GM18507 (cell line): Measurements from ENCODE around the gene SPDYE1.
A peak's percentile ranks its signal among the peaks of the same experiment; 100 is the strongest.
"Not testable (repeated sequence)": the region's sequence is repeated elsewhere in the genome, so short reads cannot be mapped to it uniquely, and the experiment has no call there.

Source experiments
- DNase-seq: peaks from one replicate; pipeline ENCODE4 v3.0.0; 2011; ENCODE audit warnings: low read depth; ENCODE audit not compliant: insufficient read length; ENCODE audit errors: extremely low spot score
- FAIRE-seq: peaks from 2 replicates; lab custom pipeline; 2011; peaks lifted over from hg19 to GRCh38; lab: Jason Lieb, UNC

The SPDYE1 gene

GRCh38 chr7:43997532-43997931, at the start of gene SPDYE1:
Gene SPDYE1 (plus strand): TSS chr7:43997897. CDS start chr7:43999950, 2,053 bp downstream.
- DNase-seq, FAIRE-seq: not testable (repeated sequence)

- DNase-seq, result no peak
- no peak for FAIRE-seq
Measured at GRCh38 chr7:43952028-43952427, 45.7 kb upstream of the SPDYE1 start.

- FAIRE-seq, result no peak
Measured at GRCh38 chr7:43953071-43953470, 44.6 kb upstream of the SPDYE1 start.

DNA sequence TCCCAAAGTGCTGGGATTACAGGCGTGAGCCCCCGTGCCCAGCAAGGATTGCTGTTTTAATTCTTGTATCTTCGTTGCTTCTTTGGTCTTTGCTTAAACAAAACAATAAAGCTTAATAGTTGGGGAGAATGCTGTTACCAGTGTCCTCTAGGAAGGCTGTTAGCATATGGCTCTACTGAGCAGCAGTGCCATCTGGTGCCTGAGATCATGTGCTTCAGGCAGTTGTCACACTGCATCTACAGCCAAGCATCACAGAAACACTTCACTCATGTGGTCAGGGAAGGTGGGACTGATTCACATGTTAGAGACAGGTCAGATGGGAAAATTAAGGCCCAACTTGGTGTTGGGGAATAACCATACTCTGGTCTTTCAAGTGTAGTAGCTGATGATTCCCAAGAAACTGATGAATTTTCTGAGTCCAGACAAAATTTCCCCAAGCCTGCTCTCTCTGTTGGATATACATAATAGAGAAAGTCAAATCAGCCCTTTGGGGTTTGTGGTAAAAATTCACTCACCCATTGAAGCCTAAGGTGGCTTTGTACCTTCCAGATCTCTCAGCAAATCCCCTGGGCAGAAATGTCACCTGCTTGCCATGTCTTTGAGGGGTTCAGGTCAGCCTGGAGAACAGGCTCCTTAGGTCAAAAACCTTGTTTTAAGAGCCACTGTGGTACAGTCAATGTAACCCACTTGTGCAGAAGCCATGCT, 43.0 kb upstream of the SPDYE1 start:
- FAIRE-seq (peak; percentile 77), DNase-seq (peak; percentile 23)

More at GRCh38 chr7:43953071-43953470, 44.6 kb upstream of the SPDYE1 start:
- DNase-seq, result no peak

DNA sequence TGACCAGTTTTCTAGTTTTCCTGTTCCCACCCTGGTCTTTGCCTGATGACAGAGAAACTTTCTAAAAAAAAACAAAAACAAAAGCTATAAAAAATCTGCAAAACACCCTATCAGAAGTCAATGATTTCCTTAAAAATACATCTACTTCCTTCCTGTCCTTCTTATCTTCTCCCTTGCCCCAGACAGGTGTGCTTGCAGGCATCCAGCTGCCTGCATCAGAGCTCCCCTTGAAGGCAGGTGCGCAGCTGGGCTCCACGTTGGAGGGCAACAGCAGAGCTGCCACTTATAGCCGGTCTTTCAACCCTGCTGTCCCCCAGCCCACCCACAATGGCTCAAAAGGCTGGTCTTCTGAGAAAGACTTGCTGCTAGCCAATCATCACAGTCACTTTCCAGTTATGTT, 41.7 kb upstream of the SPDYE1 start:
- FAIRE-seq, result no peak

GRCh38 chr7:43960933-43961332, 36.8 kb upstream of the SPDYE1 start:
- FAIRE-seq (no peak), DNase-seq (no peak)

More for the DNA sequence above, 41.7 kb upstream of the SPDYE1 start:
- no peak for DNase-seq

DNA sequence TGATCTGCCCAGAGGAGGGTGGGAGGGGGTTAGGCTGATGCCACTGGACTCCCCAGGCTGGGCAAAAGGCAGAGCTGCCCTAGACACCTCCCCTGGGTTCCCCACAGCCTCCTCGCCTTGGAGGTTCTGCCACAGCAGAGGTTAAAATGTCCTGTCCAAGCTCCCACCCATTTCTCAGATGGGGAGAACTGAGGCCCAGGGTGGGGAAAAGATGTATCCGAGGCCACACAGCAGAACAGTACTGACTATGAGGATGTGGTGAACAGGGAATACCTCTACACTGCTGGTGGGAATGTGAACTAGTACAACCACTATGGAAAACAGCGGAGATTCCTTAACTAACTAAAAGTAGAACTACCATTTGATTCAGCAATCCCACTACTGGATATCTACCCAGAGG, 31.3 kb upstream of the SPDYE1 start:
- DNase-seq, FAIRE-seq: not testable (repeated sequence)

DNA sequence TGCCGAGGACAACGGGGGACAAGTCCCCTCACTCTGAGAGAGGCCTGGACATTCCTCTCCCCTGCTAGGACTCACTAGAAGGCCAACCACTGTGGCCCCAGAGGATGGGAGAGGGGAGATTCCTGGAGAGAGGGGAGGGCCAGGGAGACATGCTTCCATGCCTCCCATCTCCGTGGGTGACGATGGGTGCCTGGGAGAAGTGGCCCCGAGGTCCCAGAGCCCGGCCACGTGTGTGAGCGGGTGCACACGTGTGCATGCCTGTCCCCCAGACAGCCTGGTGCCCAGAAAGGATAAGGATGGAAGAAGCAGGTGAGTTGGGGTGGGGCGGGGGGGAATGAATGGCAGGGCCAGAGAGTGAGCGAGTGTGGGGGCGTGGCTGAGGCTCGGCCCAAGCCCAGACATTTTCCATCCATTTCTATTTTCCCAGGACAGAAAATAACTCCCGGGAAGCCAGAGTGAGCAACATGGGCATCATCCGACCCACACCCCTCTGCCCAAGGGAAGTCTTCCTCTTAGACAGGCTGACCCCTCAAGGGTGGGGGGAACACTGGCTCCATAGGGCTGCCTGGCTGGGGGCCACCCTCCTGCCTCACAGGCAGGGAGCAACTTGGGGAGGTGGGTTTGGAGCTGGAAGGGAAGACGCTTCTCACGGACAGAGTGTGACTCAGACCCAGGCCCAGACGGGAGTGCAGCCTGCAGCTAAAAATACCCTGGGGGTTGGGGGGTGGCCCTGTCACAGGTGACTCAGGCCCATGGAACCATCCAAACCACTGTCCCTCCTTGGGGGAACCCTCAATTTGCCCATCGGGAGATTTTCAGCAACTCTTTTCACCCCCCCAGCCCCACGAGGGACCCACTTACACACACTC, 29.3 kb upstream of the SPDYE1 start:
- not testable (repeated sequence) for FAIRE-seq

DNA sequence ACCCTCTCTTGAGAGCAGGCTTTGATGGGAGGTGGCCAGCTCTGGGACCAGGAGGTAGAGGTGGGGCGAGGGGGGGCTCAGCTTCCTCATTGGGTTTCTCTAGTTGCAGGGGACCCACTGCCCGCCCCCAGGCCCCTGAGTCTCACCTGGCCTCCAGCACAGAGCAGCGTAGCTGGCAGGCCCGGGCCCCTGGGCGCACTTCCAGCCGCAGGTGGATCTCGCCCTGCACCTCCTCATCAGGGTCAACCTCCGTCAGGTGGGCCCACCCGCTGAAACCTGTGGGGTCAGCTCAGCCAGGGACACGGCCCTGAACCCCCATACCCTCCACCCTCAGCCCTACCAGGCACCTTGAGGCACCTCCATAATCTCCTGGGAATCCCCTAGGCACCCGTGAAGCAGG, 28.1 kb upstream of the SPDYE1 start:
- FAIRE-seq, DNase-seq: not testable (repeated sequence)

More for the DNA sequence above, 29.3 kb upstream of the SPDYE1 start:
- not testable (repeated sequence) for DNase-seq

- not testable (repeated sequence) for FAIRE-seq, DNase-seq
Measured at GRCh38 chr7:43970698-43971097, 27.0 kb upstream of the SPDYE1 start.

DNA sequence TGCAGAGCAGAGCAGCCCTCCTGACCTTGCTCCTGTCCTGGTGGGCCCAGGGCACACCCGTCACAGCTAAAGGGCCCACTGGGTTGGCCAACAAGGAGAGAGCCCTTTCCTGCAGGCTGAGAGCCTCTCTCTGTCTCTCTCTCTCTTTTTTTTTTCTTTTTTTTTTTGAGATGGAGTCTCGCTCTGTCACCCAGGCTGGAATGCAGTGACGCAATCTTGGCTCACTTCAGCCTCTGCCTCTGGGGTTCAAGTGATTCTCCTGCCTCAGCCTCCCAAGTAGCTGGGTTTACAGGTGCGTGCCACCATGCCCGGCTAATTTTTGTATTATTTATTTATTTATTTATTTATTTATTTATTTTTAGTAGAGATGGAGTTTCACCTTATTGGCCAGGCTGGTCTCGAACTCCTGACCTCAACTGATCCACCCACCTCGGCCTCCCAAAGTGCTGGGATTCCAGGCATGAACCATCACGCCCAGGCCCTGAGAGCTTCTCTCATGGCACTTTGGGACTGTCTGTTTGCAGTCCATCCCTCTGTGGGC, 23.6 kb upstream of the SPDYE1 start:
- not testable (repeated sequence) for DNase-seq, FAIRE-seq

GRCh38 chr7:43974725-43975482, 22.8 kb upstream of the SPDYE1 start:
- DNase-seq, FAIRE-seq: not testable (repeated sequence)

- no peak for FAIRE-seq
Measured at GRCh38 chr7:43977525-43977924, 20.2 kb upstream of the SPDYE1 start.

GRCh38 chr7:43978102-43978501, 19.6 kb upstream of the SPDYE1 start:
- not testable (repeated sequence) for DNase-seq, FAIRE-seq

More at GRCh38 chr7:43977525-43977924, 20.2 kb upstream of the SPDYE1 start:
- DNase-seq, result no peak

DNA sequence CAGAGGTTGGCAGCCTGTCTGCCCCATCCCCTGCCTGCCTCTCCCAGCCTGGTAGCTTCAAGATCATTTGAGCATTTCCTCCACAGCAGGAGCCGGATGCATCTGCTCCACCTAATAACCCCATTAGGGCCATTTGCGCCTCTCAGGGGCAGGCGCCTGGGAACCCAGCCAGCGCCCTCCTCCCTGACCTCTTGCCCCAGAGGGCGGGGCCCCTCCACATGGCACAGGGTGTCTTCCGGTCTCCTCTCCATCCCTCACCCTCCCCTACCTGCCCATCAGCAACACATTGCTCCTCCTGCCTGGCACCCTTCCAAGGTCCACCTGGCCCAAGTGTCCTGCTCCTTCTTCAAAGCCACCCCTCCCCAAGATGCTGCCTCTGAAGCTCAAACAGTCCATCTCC, 14.8 kb upstream of the SPDYE1 start:
- not testable (repeated sequence) for FAIRE-seq, DNase-seq

DNA sequence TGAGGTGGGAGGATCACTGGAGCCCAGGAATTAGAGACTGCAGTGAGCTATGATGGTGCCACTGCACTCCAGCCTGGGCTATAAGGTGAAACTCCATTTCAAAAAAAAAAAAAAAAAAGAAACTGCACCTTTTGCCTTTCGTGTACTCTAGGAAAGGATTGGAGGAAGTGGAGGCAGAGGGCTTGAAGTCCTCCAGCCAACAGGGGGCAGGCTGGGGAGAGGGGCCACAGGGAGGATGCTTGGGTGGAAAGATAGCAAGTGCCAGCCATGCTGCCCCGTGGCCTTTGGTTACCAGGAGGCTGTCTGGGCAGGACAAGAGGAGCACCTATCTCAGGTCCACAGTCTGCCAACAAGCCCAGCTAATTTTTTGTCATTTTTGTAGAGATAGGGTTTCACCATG, 14.0 kb upstream of the SPDYE1 start:
- DNase-seq, FAIRE-seq: not testable (repeated sequence)

- not testable (repeated sequence) for FAIRE-seq
- peak; percentile 25 for DNase-seq
Measured at GRCh38 chr7:43985904-43986864, 11.5 kb upstream of the SPDYE1 start.

DNA sequence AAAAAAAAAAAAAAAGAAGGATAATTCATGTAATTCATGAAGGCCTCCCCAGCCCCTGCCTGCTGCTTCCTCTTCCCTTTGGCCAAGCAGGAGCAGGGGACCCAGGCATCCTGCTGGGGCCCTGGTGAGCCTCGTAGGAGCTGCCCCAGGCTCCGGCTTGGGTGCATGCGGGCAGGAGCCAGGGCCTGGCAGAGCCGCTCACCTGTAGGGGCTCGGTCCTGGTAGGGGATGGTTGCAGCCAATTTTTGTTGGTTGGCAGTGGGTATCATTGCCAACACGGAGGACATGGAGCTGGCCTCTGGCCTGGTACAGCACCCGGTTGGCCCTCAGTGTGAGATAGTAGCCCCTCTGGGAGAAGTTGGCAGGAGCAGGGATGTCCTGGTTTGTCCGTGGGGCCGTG, 10.2 kb upstream of the SPDYE1 start:
- not testable (repeated sequence) for DNase-seq, FAIRE-seq
